H9 (cell line): ENCODE data around the gene PMP22. TPM values are rescaled to one million over a fixed set of nuclear protein-coding genes. Genes with fewer than 3 reads are reported as not detected.

Experiments
- DNase-seq: peaks from one replicate; pipeline ENCODE4 v3.0.0-alpha.2; 2017
- H2AFZ ChIP-seq: one replicate; pipeline ENCODE4 v1.6.1; 2013; ENCODE audit warnings: mild to moderate bottlenecking, low read length, control low read depth, moderate library complexity
- H2AK5ac ChIP-seq: 2 replicates; pipeline ENCODE4 v1.6.1; 2013; ENCODE audit warnings: low read length, control low read depth, mixed read lengths; ENCODE audit not compliant: insufficient read length
- H2BK120ac ChIP-seq: one replicate; pipeline ENCODE4 v1.6.1; 2013; ENCODE audit warnings: low read depth, mild to moderate bottlenecking, low read length, control low read depth, inconsistent platforms; ENCODE audit not compliant: poor library complexity, severe bottlenecking
- H2BK12ac ChIP-seq: 2 replicates; pipeline ENCODE4 v1.6.1; 2013; ENCODE audit warnings: low read length, control low read depth, mixed read lengths, low read depth; ENCODE audit not compliant: insufficient read length
- H2BK15ac ChIP-seq: 2 replicates; pipeline ENCODE4 v1.6.1; 2013; ENCODE audit warnings: low read depth, low read length, control low read depth
- H2BK20ac ChIP-seq: one replicate; pipeline ENCODE4 v1.6.1; 2013; ENCODE audit warnings: low read depth, mild to moderate bottlenecking, low read length, control low read depth, inconsistent platforms; ENCODE audit not compliant: poor library complexity, severe bottlenecking
- H2BK5ac ChIP-seq: 2 replicates; pipeline ENCODE4 v1.6.1; 2013; ENCODE audit warnings: low read length, control low read depth, mixed read lengths; ENCODE audit not compliant: insufficient read length
- H3K14ac ChIP-seq: 2 replicates; pipeline ENCODE4 v1.6.1; 2013; ENCODE audit warnings: low read length, control low read depth; ENCODE audit not compliant: insufficient read depth
- H3K18ac ChIP-seq: 2 replicates; pipeline ENCODE4 v1.6.1; 2013; ENCODE audit warnings: low read depth, mild to moderate bottlenecking, mixed read lengths, low read length, control low read depth; ENCODE audit not compliant: insufficient read length
- H3K23ac ChIP-seq: 2 replicates; pipeline ENCODE4 v1.6.1; 2013; ENCODE audit warnings: low read length, control low read depth, mixed read lengths, low read depth; ENCODE audit not compliant: insufficient read length
- H3K23me2 ChIP-seq: 2 replicates; pipeline ENCODE4 v1.6.1; 2013; ENCODE audit warnings: low read depth, mild to moderate bottlenecking, mixed read lengths, low read length, control low read depth; ENCODE audit not compliant: insufficient read length, poor library complexity, severe bottlenecking
- H3K27ac ChIP-seq: 2 replicates; pipeline ENCODE4 v1.5.1; 2013; ENCODE audit warnings: low read length, control low read depth, mixed read lengths, low read depth; ENCODE audit not compliant: insufficient read length
- H3K27me3 ChIP-seq: 2 replicates; pipeline ENCODE4 v1.6.1; 2013; ENCODE audit warnings: low read length, control low read depth, inconsistent platforms; ENCODE audit not compliant: insufficient read depth
- H3K4ac ChIP-seq: 2 replicates; pipeline ENCODE4 v1.6.1; 2013; ENCODE audit warnings: low read depth, mild to moderate bottlenecking, control low read depth, inconsistent platforms, low read length, moderate library complexity
- H3K4me1 ChIP-seq: 2 replicates; pipeline ENCODE4 v1.6.1; 2013; ENCODE audit warnings: low read length, control low read depth, inconsistent platforms; ENCODE audit not compliant: insufficient read depth
- H3K4me2 ChIP-seq: 2 replicates; pipeline ENCODE4 v1.6.1; 2013; ENCODE audit warnings: low read length, control low read depth, mixed read lengths; ENCODE audit not compliant: insufficient read length, insufficient read depth
- H3K56ac ChIP-seq: 2 replicates; pipeline ENCODE4 v1.6.1; 2013; ENCODE audit warnings: low read depth, mild to moderate bottlenecking, mixed read lengths, low read length, control low read depth; ENCODE audit not compliant: insufficient read length
- H3K79me1 ChIP-seq: 2 replicates; pipeline ENCODE4 v1.6.1; 2013; ENCODE audit warnings: low read depth, mild to moderate bottlenecking, moderate library complexity, low read length, control low read depth, inconsistent platforms; ENCODE audit not compliant: insufficient read depth, poor library complexity, severe bottlenecking
- H3K79me2 ChIP-seq: 2 replicates; pipeline ENCODE4 v1.6.1; 2013; ENCODE audit warnings: low read length, control low read depth, inconsistent platforms; ENCODE audit not compliant: insufficient read depth
- H3K9ac ChIP-seq: 2 replicates; pipeline ENCODE4 v1.6.1; 2013; ENCODE audit warnings: low read length, control low read depth, mixed read lengths; ENCODE audit not compliant: insufficient read length; ENCODE audit errors: extremely low read depth
- H3K9me3 ChIP-seq: one replicate; pipeline ENCODE4 v1.6.1; 2013; ENCODE audit warnings: low read depth, low read length, inconsistent platforms; ENCODE audit not compliant: control insufficient read depth
- H3T11ph ChIP-seq: one replicate; pipeline ENCODE4 v1.6.1; 2013; ENCODE audit warnings: mild to moderate bottlenecking, low read length, control low read depth, inconsistent platforms
- H4K20me1 ChIP-seq: one replicate; pipeline ENCODE4 v1.6.1; 2013; ENCODE audit not compliant: control insufficient read depth, insufficient read length, insufficient read depth
- H4K5ac ChIP-seq: 2 replicates; pipeline ENCODE4 v1.6.1; 2013; ENCODE audit warnings: low read depth, mild to moderate bottlenecking, mixed read lengths, low read length, control low read depth; ENCODE audit not compliant: insufficient read length
- H4K8ac ChIP-seq: replicated peaks from 2 replicates; pipeline ENCODE4 v1.6.1; 2013; ENCODE audit warnings: low read length, control low read depth, mixed read lengths, low read depth; ENCODE audit not compliant: insufficient read length
- H4K91ac ChIP-seq: 2 replicates; pipeline ENCODE4 v1.6.1; 2013; ENCODE audit warnings: low read depth, mild to moderate bottlenecking, moderate library complexity, mixed read lengths, low read length, control low read depth; ENCODE audit not compliant: insufficient read length
- H3K27ac Mint-ChIP-seq, 3 experiments: 2 replicates in 2 of 3; 3 replicates in 1 of 3; pipeline ENCODE4 v1.8.0; 2020 to 2021; ENCODE audit warnings: mixed read lengths in 3 of 3, mild to moderate bottlenecking in 1 of 3, moderate library complexity in 1 of 3
- H3K27me3 Mint-ChIP-seq: 2 replicates; pipeline ENCODE4 v1.8.0; 2021; ENCODE audit warnings: low read depth, mild to moderate bottlenecking, moderate library complexity, mixed read lengths
- H3K36me3 Mint-ChIP-seq, 3 experiments: 2 replicates in 2 of 3; 3 replicates in 1 of 3; pipeline ENCODE4 v1.8.0; 2020 to 2021; ENCODE audit warnings: low read depth in 3 of 3, mixed read lengths in 3 of 3; ENCODE audit not compliant: insufficient read depth in 1 of 3
- H3K4me1 Mint-ChIP-seq, 2 experiments: 2 replicates each; pipeline ENCODE4 v1.8.0; 2020; ENCODE audit warnings: mixed read lengths in 2 of 2
- H3K4me3 Mint-ChIP-seq, 2 experiments: 2 replicates in 1 of 2; 3 replicates in 1 of 2; pipeline ENCODE4 v1.8.0; 2020 to 2021; ENCODE audit warnings: mild to moderate bottlenecking in 2 of 2, mixed read lengths in 2 of 2, moderate library complexity in 1 of 2
- H3K9me3 Mint-ChIP-seq, 2 experiments: 2 replicates in 1 of 2; 3 replicates in 1 of 2; pipeline ENCODE4 v1.8.0; 2020; ENCODE audit warnings: mild to moderate bottlenecking in 2 of 2, mixed read lengths in 2 of 2, moderate library complexity in 1 of 2
- WGBS: extraction: QIAGEN DNeasy Blood & Tissue Kit; methylation state at CpG from one replicate; pipeline ENCODE4 v1.1.7; 2013; ENCODE audit warnings: missing lambda C conversion rate, low lambda C conversion rate, mixed read lengths; ENCODE audit not compliant: insufficient read length; ENCODE audit errors: extremely low coverage; 5-methylcytosine and 5-hydroxymethylcytosine counted together
- total RNA-seq: library from RNA; stranded (reverse); gene quantifications from 2 replicates; pipeline ENCODE4 v1.2.1, GENCODE V29; 2021
- TF ChIP-seq, protein P1 (sequence below): fragments of 200-600 bp; sonication (generic); conservative IDR thresholded peaks from 3 replicates; pipeline ENCODE4 v1.8.0; 2021; ENCODE audit warnings: antibody characterized with exemption, mild to moderate bottlenecking

The PMP22 gene
- total RNA-seq, 1 experiment from 2014 or later = 1.5 TPM

GRCh38 chr17:15284107-15284506 lies 19.0 kb upstream of the PMP22 start:
- H4K8ac ChIP-seq = no peak overlapping the region
- TF ChIP-seq, protein P1, sequence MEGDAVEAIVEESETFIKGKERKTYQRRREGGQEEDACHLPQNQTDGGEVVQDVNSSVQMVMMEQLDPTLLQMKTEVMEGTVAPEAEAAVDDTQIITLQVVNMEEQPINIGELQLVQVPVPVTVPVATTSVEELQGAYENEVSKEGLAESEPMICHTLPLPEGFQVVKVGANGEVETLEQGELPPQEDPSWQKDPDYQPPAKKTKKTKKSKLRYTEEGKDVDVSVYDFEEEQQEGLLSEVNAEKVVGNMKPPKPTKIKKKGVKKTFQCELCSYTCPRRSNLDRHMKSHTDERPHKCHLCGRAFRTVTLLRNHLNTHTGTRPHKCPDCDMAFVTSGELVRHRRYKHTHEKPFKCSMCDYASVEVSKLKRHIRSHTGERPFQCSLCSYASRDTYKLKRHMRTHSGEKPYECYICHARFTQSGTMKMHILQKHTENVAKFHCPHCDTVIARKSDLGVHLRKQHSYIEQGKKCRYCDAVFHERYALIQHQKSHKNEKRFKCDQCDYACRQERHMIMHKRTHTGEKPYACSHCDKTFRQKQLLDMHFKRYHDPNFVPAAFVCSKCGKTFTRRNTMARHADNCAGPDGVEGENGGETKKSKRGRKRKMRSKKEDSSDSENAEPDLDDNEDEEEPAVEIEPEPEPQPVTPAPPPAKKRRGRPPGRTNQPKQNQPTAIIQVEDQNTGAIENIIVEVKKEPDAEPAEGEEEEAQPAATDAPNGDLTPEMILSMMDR = no peak
- no peaks in the 10 kb centered on the region for H3K79me2 ChIP-seq
- no peak overlapping the region for H3K18ac ChIP-seq
- no peaks in the 10 kb centered on the region for H3K23me2 ChIP-seq
- H3K14ac ChIP-seq = no peak overlapping the region
- H2BK20ac ChIP-seq = no peak overlapping the region
- no peak overlapping the region for H2BK15ac ChIP-seq
- Mint-ChIP-seq H3K27me3 (peaks cover 16% of the 10 kb centered on the region), H3K27ac (no peak overlapping the region), H3K4me3 (no peak overlapping the region), H3K4me1 (no peaks in the 10 kb centered on the region), H3K36me3 (no peaks in the 10 kb centered on the region), H3K9me3 (no peaks in the 10 kb centered on the region)
- no peak overlapping the region for H2AFZ ChIP-seq
- H3T11ph ChIP-seq = no peak overlapping the region
- no peaks in the 10 kb centered on the region for H3K9me3 ChIP-seq
- DNase-seq = no peak
- no peaks in the 10 kb centered on the region for H3K79me1 ChIP-seq
- no peak overlapping the region for H4K91ac ChIP-seq
- no peak overlapping the region for H3K4ac ChIP-seq
- no peak overlapping the region for H3K27ac ChIP-seq
- no peaks in the 10 kb centered on the region; the same call in 1 of the 2 replicates for H3K4me1 ChIP-seq
- no peak overlapping the region for H3K56ac ChIP-seq
- H2AK5ac ChIP-seq = no peak overlapping the region
- H2BK5ac ChIP-seq = no peak overlapping the region
- WGBS = no CpG with 5 or more reads among the region's 6 CpGs
- H2BK120ac ChIP-seq = no peak overlapping the region
- H3K4me2 ChIP-seq = no peak overlapping the region
- no peak overlapping the region for H3K23ac ChIP-seq
- H3K27me3 ChIP-seq = no peaks in the 10 kb centered on the region
- H4K5ac ChIP-seq = no peak overlapping the region
- no peaks in the 10 kb centered on the region for H4K20me1 ChIP-seq
- no peak overlapping the region for H3K9ac ChIP-seq
- H2BK12ac ChIP-seq = no peak overlapping the region
